PC-3 (cell line): ENCODE measurements around the gene PLA1A. TPM values are rescaled to one million over a fixed set of nuclear protein-coding genes. Genes with fewer than 3 reads are reported as not detected.
"Not testable (repeated sequence)": the region's sequence is repeated elsewhere in the genome, so short reads cannot be mapped to it uniquely, and the experiment has no call there.

Experiments
- ATAC-seq: fragments of 200-7000 bp; cut with Tn5 transposase; 2 replicates; pipeline ENCODE4 v1.9.1; 2020; ENCODE audit warnings: mild to moderate bottlenecking, moderate library complexity
- BruUV-seq: library from RNA; stranded (reverse); fragments of 400-500 nt; replicated peaks from 2 replicates; lab custom pipeline; 2021; lab: Mats Ljungman, UMichigan
- CTCF ChIA-PET: fragments of 300-600 bp; sonication (Branson Sonifier 250); formaldehyde crosslinking; loops from one replicate; lab custom pipeline; 2022; ENCODE audit warnings: antibody characterized with exemption; lab: Charles Lee
- POLR2A ChIA-PET: fragments of 300-600 bp; sonication (Branson Sonifier 250); formaldehyde crosslinking; loops from one replicate; lab custom pipeline; 2022; ENCODE audit warnings: antibody characterized with exemption; ENCODE audit not compliant: unreplicated experiment; lab: Charles Lee
- DNase-seq: peaks from one replicate; pipeline ENCODE4 v3.0.0-alpha.2; 2015
- H2AFZ ChIP-seq: fragments of 300-600 bp; sonication (generic); 2 replicates; pipeline ENCODE4 v1.6.0; 2016; ENCODE audit warnings: antibody characterized with exemption, low read length
- H3F3A ChIP-seq: fragments of 300-600 bp; sonication (generic); one replicate; pipeline ENCODE4 v1.6.0; 2017; ENCODE audit warnings: antibody characterized with exemption, low read length, control low read depth, mild to moderate bottlenecking; ENCODE audit not compliant: unreplicated experiment
- H3K27ac ChIP-seq: fragments of 300-600 bp; sonication (generic); 2 replicates; pipeline ENCODE4 v1.5.1; 2016; ENCODE audit warnings: mild to moderate bottlenecking, low read length
- H3K27me3 ChIP-seq: fragments of 300-600 bp; sonication (generic); 2 replicates; pipeline ENCODE4 v1.6.1; 2016; ENCODE audit warnings: low read length, mixed read lengths
- H3K36me3 ChIP-seq: fragments of 300-600 bp; sonication (generic); 2 replicates; pipeline ENCODE4 v1.6.1; 2016; ENCODE audit warnings: low read depth, mixed run types, low read length, mixed read lengths
- H3K4me1 ChIP-seq: fragments of 300-600 bp; sonication (generic); 2 replicates; pipeline ENCODE4 v1.5.1; 2016; ENCODE audit warnings: low read length; ENCODE audit not compliant: insufficient read depth
- H3K4me2 ChIP-seq: fragments of 300-600 bp; sonication (generic); 2 replicates; pipeline ENCODE4 v1.6.0; 2016; ENCODE audit warnings: low read length
- H3K4me3 ChIP-seq: fragments of 300-600 bp; sonication (generic); 2 replicates; pipeline ENCODE4 v1.5.1; 2016; ENCODE audit warnings: mild to moderate bottlenecking, low read length, mixed read lengths
- H3K79me2 ChIP-seq: fragments of 300-600 bp; sonication (generic); 2 replicates; pipeline ENCODE4 v1.6.1; 2017; ENCODE audit warnings: low read length, mixed read lengths
- H3K9ac ChIP-seq: fragments of 300-600 bp; sonication (generic); 2 replicates; pipeline ENCODE4 v1.6.0; 2016; ENCODE audit warnings: mild to moderate bottlenecking, low read length
- H3K9me2 ChIP-seq: fragments of 300-600 bp; sonication (generic); replicated peaks from 2 replicates; pipeline ENCODE4 v1.6.1; 2016; ENCODE audit warnings: mixed run types, low read length, mixed read lengths
- H3K9me3 ChIP-seq: fragments of 300-600 bp; sonication (generic); 2 replicates; pipeline ENCODE4 v1.6.1; 2016; ENCODE audit warnings: low read length, mixed read lengths
- H4K20me1 ChIP-seq: fragments of 300-600 bp; sonication (generic); 2 replicates; pipeline ENCODE4 v1.6.1; 2016; ENCODE audit warnings: low read length, mixed read lengths
- CTCF ChIP-seq: fragments of 300-600 bp; sonication (generic); conservative IDR thresholded peaks from 2 replicates; pipeline ENCODE4 v1.5.1; 2017; ENCODE audit warnings: antibody characterized with exemption, low read depth, mild to moderate bottlenecking, low read length
- EZH2 ChIP-seq: fragments of 300-600 bp; sonication (generic); IDR thresholded peaks from one replicate; pipeline ENCODE4 v1.6.1; 2017; ENCODE audit warnings: antibody characterized with exemption, mild to moderate bottlenecking, low read length; ENCODE audit not compliant: unreplicated experiment
- EZH2phosphoT487 ChIP-seq: fragments of 300-600 bp; sonication (generic); IDR thresholded peaks from 2 replicates; pipeline ENCODE4 v1.6.1; 2018; ENCODE audit warnings: mild to moderate bottlenecking, antibody characterized with exemption, low read length, borderline replicate concordance
- intact Hi-C: fragments of 100-400 bp; cut with micrococcal nuclease; formaldehyde crosslinking; loops from 2 replicates; pipeline ENCODE4 v1.9.0; 2023
- total RNA-seq: library from RNA; depleted of rRNA; stranded (reverse); fragments of >200 nt; gene quantifications from 2 replicates; pipeline ENCODE4 v1.2.3, GENCODE V29; 2014

Gene PLA1A
- total RNA-seq, 1 experiment from 2014 or later = 0.36 TPM

- Histone ChIP-seq H3K4me3 (no peak overlapping the region), H3K79me2 (no peaks in the 10 kb centered on the region), H3K4me2 (no peak overlapping the region), H3K4me1 (no peaks in the 10 kb centered on the region), H2AFZ (no peak overlapping the region), H3K36me3 (no peaks in the 10 kb centered on the region), H3K9ac (no peak overlapping the region), H3K27ac (no peak overlapping the region), H3K27me3 (no peaks in the 10 kb centered on the region), H3K9me2 (no peaks in the 10 kb centered on the region), H4K20me1 (no peaks in the 10 kb centered on the region), H3K9me3 (no peaks in the 10 kb centered on the region), H3F3A (no peaks in the 10 kb centered on the region)
- ChIA-PET POLR2A (no interaction called here), CTCF (no interaction called here)
- BruUV-seq = no TSS peak
- intact Hi-C loops = no loop called here
- DNase-seq (no peak), ATAC-seq (no peak)
- TF ChIP-seq EZH2phosphoT487 = no peak
- no peak for TF ChIP-seq CTCF
- no peak for TF ChIP-seq EZH2
Measured at GRCh38 chr3:119550192-119550910, 47.3 kb upstream of the PLA1A start.

GRCh38 chr3:119551598-119551997, 46.1 kb upstream of the PLA1A start:
- no peaks in the 10 kb centered on the region for H3K9me2 ChIP-seq
- no peaks in the 10 kb centered on the region for H3K79me2 ChIP-seq
- H3K4me2 ChIP-seq = no peak overlapping the region
- ChIA-PET CTCF (no interaction called here), POLR2A (interaction anchor here (0.6 kb wide), 2 partner anchors 55 to 559 kb away, joined by 3 to 6 read pairs; no protein-coding TSS in a partner anchor)
- no peak overlapping the region for H2AFZ ChIP-seq
- no peaks in the 10 kb centered on the region for H3K4me1 ChIP-seq
- no peaks in the 10 kb centered on the region for H3K27me3 ChIP-seq
- no peaks in the 10 kb centered on the region for H3K36me3 ChIP-seq
- DNase-seq (no peak), ATAC-seq (no peak)
- H3F3A ChIP-seq = no peaks in the 10 kb centered on the region
- intact Hi-C loops = no loop called here
- no peak for TF ChIP-seq CTCF
- TF ChIP-seq EZH2phosphoT487 = no peak
- TF ChIP-seq EZH2 = no peak
- BruUV-seq = no TSS peak
- H3K9me3 ChIP-seq = no peaks in the 10 kb centered on the region
- H4K20me1 ChIP-seq = no peaks in the 10 kb centered on the region
- H3K9ac ChIP-seq = no peak overlapping the region
- H3K4me3 ChIP-seq = no peak overlapping the region
- H3K27ac ChIP-seq = no peak overlapping the region

- H2AFZ ChIP-seq, BruUV-seq, CTCF ChIA-PET, H3K27ac ChIP-seq, H3F3A ChIP-seq, H3K9ac ChIP-seq, H3K27me3 ChIP-seq, H3K9me3 ChIP-seq, H3K4me3 ChIP-seq, H3K4me1 ChIP-seq, H3K79me2 ChIP-seq, POLR2A ChIA-PET, H3K4me2 ChIP-seq, H4K20me1 ChIP-seq, DNase-seq, H3K36me3 ChIP-seq, H3K9me2 ChIP-seq, ATAC-seq, intact Hi-C loops: not testable (repeated sequence)
Measured at GRCh38 chr3:119552928-119553327, 44.8 kb upstream of the PLA1A start.
